ENCODE results near the gene BAG3. TPM values are rescaled to one million over a fixed set of nuclear protein-coding genes. Genes with fewer than 3 reads are reported as not detected.
A peak's percentile ranks its signal among the peaks of the same experiment; 100 is the strongest.

BAG3 gene
- total and polyA plus RNA-seq, 9 of the 15 experiments (the other 6 are each of a cell fraction or from before 2014, with no cell fraction given): 2.6 to 27.4 (median 7.2) TPM

DNA sequence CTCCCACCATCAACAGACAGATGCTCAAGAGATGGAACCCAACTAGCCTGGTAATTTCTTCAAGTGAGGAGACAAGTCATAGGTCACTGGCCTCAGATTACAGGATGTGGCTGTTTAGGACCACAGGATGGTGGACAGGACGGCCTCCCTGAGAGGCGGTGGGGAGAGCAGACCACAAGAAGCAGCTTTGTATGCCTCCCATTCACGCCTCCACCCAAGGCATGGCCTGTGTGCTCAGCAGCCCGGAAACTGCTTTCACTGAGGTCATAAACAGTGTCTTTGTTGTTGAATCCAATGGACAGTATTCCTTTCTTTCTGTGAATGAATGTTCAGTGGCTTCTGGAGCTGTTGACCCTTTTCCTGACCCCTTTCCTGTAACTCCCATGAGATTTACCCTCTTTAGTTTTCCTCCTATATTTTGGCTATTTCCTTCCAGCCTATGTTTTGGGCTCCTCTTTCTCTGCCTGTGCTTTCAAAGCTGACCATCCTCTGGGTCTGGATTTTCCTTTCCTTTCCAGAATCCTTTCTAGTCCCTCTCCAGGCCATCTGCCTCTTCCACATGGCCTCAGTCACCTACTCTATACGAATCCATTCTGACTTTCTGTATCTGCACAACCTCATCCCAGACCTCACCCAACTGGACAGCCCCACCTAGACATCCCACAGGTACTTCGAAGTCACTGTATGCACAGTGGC lies 42.2 kb downstream of the BAG3 start:
- peaks cover 10% of the 10 kb centered on the region in 2 experiments; a peak in 4 of 5 replicates for H3K4me1 ChIP-seq (replicated peaks in 1 of 2; ENCODE audit: control insufficient read depth in 2 of 2, insufficient read depth in 2 of 2, low read length in 2 of 2)
- no peak overlapping the region for H3K4me3 ChIP-seq
- no peak for FAIRE-seq
- ChIA-PET CTCF (ENCODE audit: low intra/inter-chr PET ratio) (no interaction called here), POLR2A (no interaction called here)
- no peaks in the 10 kb centered on the region for H3K79me2 ChIP-seq (ENCODE audit: control insufficient read depth, insufficient read depth, low read length)
- TF ChIP-seq NR2C1 (IDR thresholded peaks at IDR 0.05): no peak
- TF ChIP-seq NR2C1 (tag; IDR thresholded peaks at IDR 0.05): 0 out of 2 replicates have a peak, but pooled peaks have one; percentile 25
- no peak for TF ChIP-seq NR2C2 (CRISPR knock-in tag; IDR thresholded peaks at IDR 0.05)
- peak; percentile 71; the same call in 1 of the 2 replicates for TF ChIP-seq NR2C2 (tag; IDR thresholded peaks at IDR 0.05)
- TF ChIP-seq KHSRP (IDR thresholded peaks at IDR 0.05): no peak
- TF ChIP-seq RBBP5 (IDR thresholded peaks at IDR 0.05; ENCODE audit: borderline replicate concordance, insufficient read depth, low read length, poor library complexity, severe bottlenecking): no peak
- intact Hi-C loops (cut with micrococcal nuclease) (no loop called here), in situ Hi-C loops (cut with MboI) (no loop called here)
- DNase-seq (ENCODE audit: extremely low read depth in 1 of 4, low spot score in 3 of 4): no peak
- H3K27me3 ChIP-seq (ENCODE audit: control insufficient read depth in 2 of 2, insufficient read depth in 2 of 2, low read length in 2 of 2): no peaks in the 10 kb centered on the region
- no TSS peak for BruUV-seq (replicated peaks)
- no peaks in the 10 kb centered on the region for H3K9me1 ChIP-seq (ENCODE audit: control insufficient read depth, insufficient read depth, low read length)
- ATAC-seq: peak; percentile 43; the same call in 2 of the 3 replicates
- H3K4me2 ChIP-seq (ENCODE audit: insufficient read depth, low read length): no peak overlapping the region
- no peak overlapping the region for H3K9ac ChIP-seq (ENCODE audit: insufficient read depth in 1 of 2, low read depth in 2 of 2, low read length in 2 of 2)
- no peaks in the 10 kb centered on the region for H3K36me3 ChIP-seq (ENCODE audit: control insufficient read depth, insufficient read depth, low read length)
- no peaks in the 10 kb centered on the region for H3K9me3 ChIP-seq (replicated peaks; ENCODE audit: control insufficient read depth, insufficient read depth, low read depth, low read length)
- H3K27ac ChIP-seq (ENCODE audit: extremely low read depth, low read depth, low read length): no peak overlapping the region
- WGBS (ENCODE audit: insufficient coverage, low coverage, missing lambda C conversion rate): 13% methylated on average over 5 of the region's 6 CpGs
- no peaks in the 10 kb centered on the region for H4K20me1 ChIP-seq (replicated peaks; ENCODE audit: control insufficient read depth, insufficient read depth, low read length)
- no peak overlapping the region for H2AFZ ChIP-seq (ENCODE audit: low read depth, low read length)

DNA sequence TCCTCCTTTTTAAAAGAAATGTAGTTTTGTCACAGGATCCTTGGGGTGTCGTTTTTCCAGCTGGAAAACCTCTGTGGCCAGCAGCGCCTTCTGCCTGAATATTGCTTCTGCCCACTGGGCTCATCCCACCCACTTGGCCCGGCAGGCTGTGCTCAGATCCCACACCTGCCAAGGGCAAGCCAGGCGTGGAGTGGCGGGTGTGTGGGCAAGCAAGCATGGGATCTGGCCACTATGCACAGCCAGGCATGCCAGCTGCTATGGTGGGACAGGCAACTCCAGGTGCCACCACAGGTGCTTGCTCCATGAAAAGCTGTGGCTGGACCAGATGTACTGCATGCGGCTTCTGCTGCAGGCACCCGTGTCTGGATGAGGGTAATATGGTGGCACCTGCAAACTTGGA lies 43.4 kb downstream of the BAG3 start:
- ATAC-seq (no peak), DNase-seq (ENCODE audit: extremely low read depth in 1 of 4, low spot score in 3 of 4) (no peak), FAIRE-seq (no peak)
- Histone ChIP-seq H3K9ac (ENCODE audit: insufficient read depth in 1 of 2, low read depth in 2 of 2, low read length in 2 of 2) (no peak overlapping the region), H3K4me1 (replicated peaks in 1 of 2; ENCODE audit: control insufficient read depth in 2 of 2, insufficient read depth in 2 of 2, low read length in 2 of 2) (peaks cover 10% of the 10 kb centered on the region in 2 experiments; a peak in 4 of 5 replicates), H3K36me3 (ENCODE audit: control insufficient read depth, insufficient read depth, low read length) (no peaks in the 10 kb centered on the region), H3K9me3 (replicated peaks; ENCODE audit: control insufficient read depth, insufficient read depth, low read depth, low read length) (no peaks in the 10 kb centered on the region), H3K27me3 (ENCODE audit: control insufficient read depth in 2 of 2, insufficient read depth in 2 of 2, low read length in 2 of 2) (no peaks in the 10 kb centered on the region), H2AFZ (ENCODE audit: low read depth, low read length) (no peak overlapping the region), H3K79me2 (ENCODE audit: control insufficient read depth, insufficient read depth, low read length) (no peaks in the 10 kb centered on the region), H3K9me1 (ENCODE audit: control insufficient read depth, insufficient read depth, low read length) (no peaks in the 10 kb centered on the region), H3K4me2 (ENCODE audit: insufficient read depth, low read length) (no peak overlapping the region), H4K20me1 (replicated peaks; ENCODE audit: control insufficient read depth, insufficient read depth, low read length) (no peaks in the 10 kb centered on the region), H3K27ac (ENCODE audit: extremely low read depth, low read depth, low read length) (no peak overlapping the region), H3K4me3 (no peak overlapping the region)
- POLR2A ChIA-PET: no interaction called here
- BruUV-seq (replicated peaks): no TSS peak
- WGBS (ENCODE audit: insufficient coverage, low coverage, missing lambda C conversion rate): 38% methylated on average over 7 of the region's 7 CpGs
- intact Hi-C loops (cut with micrococcal nuclease) (no loop called here), in situ Hi-C loops (cut with MboI) (no loop called here)
- CTCF ChIA-PET (ENCODE audit: low intra/inter-chr PET ratio): no interaction called here
- TF ChIP-seq NRF1 (conservative IDR thresholded peaks at IDR 0.05 in 1 of 2, IDR thresholded peaks at IDR 0.05 in 1 of 2) (no peak), ARNT (IDR thresholded peaks at IDR 0.05) (no peak)
- TF ChIP-seq, protein P1, sequence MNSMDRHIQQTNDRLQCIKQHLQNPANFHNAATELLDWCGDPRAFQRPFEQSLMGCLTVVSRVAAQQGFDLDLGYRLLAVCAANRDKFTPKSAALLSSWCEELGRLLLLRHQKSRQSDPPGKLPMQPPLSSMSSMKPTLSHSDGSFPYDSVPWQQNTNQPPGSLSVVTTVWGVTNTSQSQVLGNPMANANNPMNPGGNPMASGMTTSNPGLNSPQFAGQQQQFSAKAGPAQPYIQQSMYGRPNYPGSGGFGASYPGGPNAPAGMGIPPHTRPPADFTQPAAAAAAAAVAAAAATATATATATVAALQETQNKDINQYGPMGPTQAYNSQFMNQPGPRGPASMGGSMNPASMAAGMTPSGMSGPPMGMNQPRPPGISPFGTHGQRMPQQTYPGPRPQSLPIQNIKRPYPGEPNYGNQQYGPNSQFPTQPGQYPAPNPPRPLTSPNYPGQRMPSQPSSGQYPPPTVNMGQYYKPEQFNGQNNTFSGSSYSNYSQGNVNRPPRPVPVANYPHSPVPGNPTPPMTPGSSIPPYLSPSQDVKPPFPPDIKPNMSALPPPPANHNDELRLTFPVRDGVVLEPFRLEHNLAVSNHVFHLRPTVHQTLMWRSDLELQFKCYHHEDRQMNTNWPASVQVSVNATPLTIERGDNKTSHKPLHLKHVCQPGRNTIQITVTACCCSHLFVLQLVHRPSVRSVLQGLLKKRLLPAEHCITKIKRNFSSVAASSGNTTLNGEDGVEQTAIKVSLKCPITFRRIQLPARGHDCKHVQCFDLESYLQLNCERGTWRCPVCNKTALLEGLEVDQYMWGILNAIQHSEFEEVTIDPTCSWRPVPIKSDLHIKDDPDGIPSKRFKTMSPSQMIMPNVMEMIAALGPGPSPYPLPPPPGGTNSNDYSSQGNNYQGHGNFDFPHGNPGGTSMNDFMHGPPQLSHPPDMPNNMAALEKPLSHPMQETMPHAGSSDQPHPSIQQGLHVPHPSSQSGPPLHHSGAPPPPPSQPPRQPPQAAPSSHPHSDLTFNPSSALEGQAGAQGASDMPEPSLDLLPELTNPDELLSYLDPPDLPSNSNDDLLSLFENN (IDR thresholded peaks at IDR 0.05; ENCODE audit: low read depth in 2 of 2, low read length in 2 of 2): no peak
- TF ChIP-seq, protein P2, sequence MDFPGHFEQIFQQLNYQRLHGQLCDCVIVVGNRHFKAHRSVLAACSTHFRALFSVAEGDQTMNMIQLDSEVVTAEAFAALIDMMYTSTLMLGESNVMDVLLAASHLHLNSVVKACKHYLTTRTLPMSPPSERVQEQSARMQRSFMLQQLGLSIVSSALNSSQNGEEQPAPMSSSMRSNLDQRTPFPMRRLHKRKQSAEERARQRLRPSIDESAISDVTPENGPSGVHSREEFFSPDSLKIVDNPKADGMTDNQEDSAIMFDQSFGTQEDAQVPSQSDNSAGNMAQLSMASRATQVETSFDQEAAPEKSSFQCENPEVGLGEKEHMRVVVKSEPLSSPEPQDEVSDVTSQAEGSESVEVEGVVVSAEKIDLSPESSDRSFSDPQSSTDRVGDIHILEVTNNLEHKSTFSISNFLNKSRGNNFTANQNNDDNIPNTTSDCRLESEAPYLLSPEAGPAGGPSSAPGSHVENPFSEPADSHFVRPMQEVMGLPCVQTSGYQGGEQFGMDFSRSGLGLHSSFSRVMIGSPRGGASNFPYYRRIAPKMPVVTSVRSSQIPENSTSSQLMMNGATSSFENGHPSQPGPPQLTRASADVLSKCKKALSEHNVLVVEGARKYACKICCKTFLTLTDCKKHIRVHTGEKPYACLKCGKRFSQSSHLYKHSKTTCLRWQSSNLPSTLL (IDR thresholded peaks at IDR 0.05): no peak
